Ramos (cell line): Measurements from ENCODE around the gene NR2F1-AS1.

Experiments used
- in situ Hi-C: fragments of 300-500 bp; cut with MboI; formaldehyde crosslinking; loops from one replicate; pipeline ENCODE4 v1.14.3; 2022; ENCODE audit warnings: low sequenced_read_pairs; ENCODE audit not compliant: unreplicated experiment

The NR2F1-AS1 gene

GRCh38 chr5:93454896-93455295 is 126.1 kb downstream of the NR2F1-AS1 start:
- in situ Hi-C loops: no loop called here

- in situ Hi-C loops: no loop called here
Observed at GRCh38 chr5:93452255-93452654, 128.8 kb downstream of the NR2F1-AS1 start.

GRCh38 chr5:93438124-93438523 is 142.9 kb downstream of the NR2F1-AS1 start:
- in situ Hi-C loops: no loop called here

- in situ Hi-C loops: no loop called here
Observed at GRCh38 chr5:93436083-93436482, 144.9 kb downstream of the NR2F1-AS1 start.

GRCh38 chr5:93433422-93433821 is 147.6 kb downstream of the NR2F1-AS1 start:
- in situ Hi-C loops: no loop called here

- in situ Hi-C loops: no loop called here
Observed at GRCh38 chr5:93431250-93431649, 149.8 kb downstream of the NR2F1-AS1 start.

- in situ Hi-C loops: no loop called here
Observed at GRCh38 chr5:93430673-93431199, 150.3 kb downstream of the NR2F1-AS1 start.

GRCh38 chr5:93430118-93430517 is 150.9 kb downstream of the NR2F1-AS1 start:
- in situ Hi-C loops: no loop called here

GRCh38 chr5:93428868-93429267 is 152.2 kb downstream of the NR2F1-AS1 start:
- in situ Hi-C loops: no loop called here

- in situ Hi-C loops: no loop called here
Observed at GRCh38 chr5:93427316-93427715, 153.7 kb downstream of the NR2F1-AS1 start.

GRCh38 chr5:93425096-93425495 is 155.9 kb downstream of the NR2F1-AS1 start:
- in situ Hi-C loops: no loop called here

- in situ Hi-C loops: no loop called here
Observed at GRCh38 chr5:93423300-93423699, 157.7 kb downstream of the NR2F1-AS1 start.

- in situ Hi-C loops: no loop called here
Observed at GRCh38 chr5:93422652-93423280, 158.3 kb downstream of the NR2F1-AS1 start.

GRCh38 chr5:93421987-93422401 is 159.0 kb downstream of the NR2F1-AS1 start:
- in situ Hi-C loops: no loop called here

- in situ Hi-C loops: no loop called here
Observed at GRCh38 chr5:93421468-93421867, 159.6 kb downstream of the NR2F1-AS1 start.

GRCh38 chr5:93417490-93417889 is 163.5 kb downstream of the NR2F1-AS1 start:
- in situ Hi-C loops: no loop called here

GRCh38 chr5:93415819-93416218 is 165.2 kb downstream of the NR2F1-AS1 start:
- in situ Hi-C loops: no loop called here

GRCh38 chr5:93411716-93412115 is 169.3 kb downstream of the NR2F1-AS1 start:
- in situ Hi-C loops: no loop called here

- in situ Hi-C loops: no loop called here
Observed at GRCh38 chr5:93409691-93410090, 171.3 kb downstream of the NR2F1-AS1 start.

- in situ Hi-C loops: no loop called here
Observed at GRCh38 chr5:93407454-93407853, 173.6 kb downstream of the NR2F1-AS1 start.

- in situ Hi-C loops: no loop called here
Observed at GRCh38 chr5:93406971-93407401, 174.0 kb downstream of the NR2F1-AS1 start.

GRCh38 chr5:93404246-93404645 is 176.8 kb downstream of the NR2F1-AS1 start:
- in situ Hi-C loops: no loop called here
